Dendritic cell treated with granulocyte-macrophage colony-stimulating factor and Interleukin-4, amounts not matched to agents 40 ng/mL and 50 ng/mL, for 4 days (primary cell): Measurements from ENCODE around the gene ARHGEF7.
A peak's percentile ranks its signal among the peaks of the same experiment; 100 is the strongest.
"Not testable (repeated sequence)": the region's sequence is repeated elsewhere in the genome, so short reads cannot be mapped to it uniquely, and the experiment has no call there.

Experiments used
- H3K27ac Mint-ChIP-seq: one replicate; pipeline ENCODE4 v1.8.0; 2022; ENCODE audit warnings: mild to moderate bottlenecking, mixed read lengths
- H3K27me3 Mint-ChIP-seq: one replicate; pipeline ENCODE4 v1.8.0; 2022; ENCODE audit warnings: mild to moderate bottlenecking, mixed read lengths
- H3K36me3 Mint-ChIP-seq: one replicate; pipeline ENCODE4 v1.8.0; 2022; ENCODE audit warnings: low read depth, mixed read lengths
- H3K4me1 Mint-ChIP-seq: one replicate; pipeline ENCODE4 v1.8.0; 2022; ENCODE audit warnings: low read depth, mixed read lengths
- H3K4me3 Mint-ChIP-seq: one replicate; pipeline ENCODE4 v1.8.0; 2022; ENCODE audit warnings: mild to moderate bottlenecking, moderate library complexity, mixed read lengths
- H3K9me3 Mint-ChIP-seq: one replicate; pipeline ENCODE4 v1.8.0; 2022; ENCODE audit warnings: mixed read lengths
- intact Hi-C: fragments of 100-400 bp; cut with micrococcal nuclease; formaldehyde crosslinking; loops from one replicate; pipeline ENCODE4 v1.15.0; 2022

Gene ARHGEF7

GRCh38 chr13:111194651-111195050 is 79.5 kb downstream of the ARHGEF7 start:
- H3K27me3 Mint-ChIP-seq, H3K4me3 Mint-ChIP-seq, intact Hi-C loops, H3K27ac Mint-ChIP-seq: not testable (repeated sequence)
- peaks cover 17% of the 10 kb centered on the region for H3K9me3 Mint-ChIP-seq
- H3K36me3 Mint-ChIP-seq, result peaks cover 32% of the 10 kb centered on the region
- H3K4me1 Mint-ChIP-seq, result peaks cover 50% of the 10 kb centered on the region

- H3K4me1 Mint-ChIP-seq, result peaks cover 43% of the 10 kb centered on the region
- intact Hi-C loops, H3K4me3 Mint-ChIP-seq, H3K27me3 Mint-ChIP-seq, H3K27ac Mint-ChIP-seq: not testable (repeated sequence)
- H3K36me3 Mint-ChIP-seq, result peaks cover 39% of the 10 kb centered on the region
- H3K9me3 Mint-ChIP-seq, result peaks cover 17% of the 10 kb centered on the region
Measured at GRCh38 chr13:111198732-111199378, 83.7 kb downstream of the ARHGEF7 start.

- Mint-ChIP-seq H3K4me1 (peaks cover 50% of the 10 kb centered on the region), H3K36me3 (peaks cover 52% of the 10 kb centered on the region), H3K4me3 (no peak overlapping the region), H3K27ac (peak overlapping the region; percentile 16), H3K27me3 (no peaks in the 10 kb centered on the region), H3K9me3 (peaks cover 17% of the 10 kb centered on the region)
- intact Hi-C loops, result loop anchor here (5.0 kb wide), 1 partner anchor 39 kb away; no protein-coding TSS in a partner anchor
Measured at GRCh38 chr13:111201304-111201940, 86.3 kb downstream of the ARHGEF7 start.

GRCh38 chr13:111202156-111202621 is 87.1 kb downstream of the ARHGEF7 start:
- H3K27ac Mint-ChIP-seq, result peak overlapping the region; percentile 16
- peaks cover 47% of the 10 kb centered on the region for H3K36me3 Mint-ChIP-seq
- peaks cover 12% of the 10 kb centered on the region for H3K9me3 Mint-ChIP-seq
- no peaks in the 10 kb centered on the region for H3K27me3 Mint-ChIP-seq
- no peak overlapping the region for H3K4me3 Mint-ChIP-seq
- H3K4me1 Mint-ChIP-seq, result peaks cover 50% of the 10 kb centered on the region
- intact Hi-C loops, result loop anchor here (5.0 kb wide), 1 partner anchor 40 kb away; no protein-coding TSS in a partner anchor

- intact Hi-C loops, result loop anchor here (5.0 kb wide), 1 partner anchor 40 kb away; no protein-coding TSS in a partner anchor
- Mint-ChIP-seq H3K36me3 (peaks cover 42% of the 10 kb centered on the region), H3K9me3 (peaks cover 9% of the 10 kb centered on the region), H3K27ac (peak overlapping the region; percentile 16), H3K27me3 (no peaks in the 10 kb centered on the region), H3K4me1 (peaks cover 50% of the 10 kb centered on the region), H3K4me3 (no peak overlapping the region)
Measured at GRCh38 chr13:111202745-111203144, 87.6 kb downstream of the ARHGEF7 start.

- H3K4me1 Mint-ChIP-seq, result peaks cover 50% of the 10 kb centered on the region
- no peaks in the 10 kb centered on the region for H3K27me3 Mint-ChIP-seq
- peaks cover 42% of the 10 kb centered on the region for H3K36me3 Mint-ChIP-seq
- H3K4me3 Mint-ChIP-seq, result no peak overlapping the region
- H3K9me3 Mint-ChIP-seq, result no peaks in the 10 kb centered on the region
- H3K27ac Mint-ChIP-seq, result peak overlapping the region; percentile 62
- intact Hi-C loops, result loop anchor here (5.0 kb wide), 1 partner anchor 42 kb away; no protein-coding TSS in a partner anchor
Measured at GRCh38 chr13:111203736-111204389, 88.8 kb downstream of the ARHGEF7 start.

- H3K4me3 Mint-ChIP-seq, result no peak overlapping the region
- peaks cover 41% of the 10 kb centered on the region for H3K36me3 Mint-ChIP-seq
- intact Hi-C loops, result loop anchor here (5.0 kb wide), 1 partner anchor 42 kb away; no protein-coding TSS in a partner anchor
- peak overlapping the region; percentile 62 for H3K27ac Mint-ChIP-seq
- H3K9me3 Mint-ChIP-seq, result no peaks in the 10 kb centered on the region
- peaks cover 45% of the 10 kb centered on the region for H3K4me1 Mint-ChIP-seq
- H3K27me3 Mint-ChIP-seq, result no peaks in the 10 kb centered on the region
Measured at GRCh38 chr13:111204438-111205177, 89.5 kb downstream of the ARHGEF7 start.

- H3K27me3 Mint-ChIP-seq, result no peaks in the 10 kb centered on the region
- H3K27ac Mint-ChIP-seq, result no peak overlapping the region
- H3K4me1 Mint-ChIP-seq, result peaks cover 32% of the 10 kb centered on the region
- H3K36me3 Mint-ChIP-seq, result peaks cover 47% of the 10 kb centered on the region
- no peaks in the 10 kb centered on the region for H3K9me3 Mint-ChIP-seq
- H3K4me3 Mint-ChIP-seq, result no peak overlapping the region
- intact Hi-C loops, result no loop called here
Measured at GRCh38 chr13:111206148-111206547, 91.0 kb downstream of the ARHGEF7 start.

GRCh38 chr13:111209613-111210012 is 94.5 kb downstream of the ARHGEF7 start:
- peaks cover 60% of the 10 kb centered on the region for H3K36me3 Mint-ChIP-seq
- no peak overlapping the region for H3K4me3 Mint-ChIP-seq
- H3K27ac Mint-ChIP-seq, result no peak overlapping the region
- no peaks in the 10 kb centered on the region for H3K9me3 Mint-ChIP-seq
- intact Hi-C loops, result loop anchor here (10.0 kb wide), 1 partner anchor 295 kb away; the partner anchor contains the start of gene ANKRD10
- peaks cover 17% of the 10 kb centered on the region for H3K4me1 Mint-ChIP-seq
- H3K27me3 Mint-ChIP-seq, result no peaks in the 10 kb centered on the region

GRCh38 chr13:111210091-111210490 is 95.0 kb downstream of the ARHGEF7 start:
- H3K27ac Mint-ChIP-seq, result no peak overlapping the region

GRCh38 chr13:111210544-111211469 is 95.7 kb downstream of the ARHGEF7 start:
- no peak overlapping the region for H3K27ac Mint-ChIP-seq
- intact Hi-C loops, result loop anchor here (10.0 kb wide), 1 partner anchor 296 kb away; the partner anchor contains the start of gene ANKRD10
- no peak overlapping the region for H3K4me3 Mint-ChIP-seq
- H3K4me1 Mint-ChIP-seq, result peaks cover 15% of the 10 kb centered on the region
- H3K9me3 Mint-ChIP-seq, result no peaks in the 10 kb centered on the region
- no peaks in the 10 kb centered on the region for H3K27me3 Mint-ChIP-seq
- peaks cover 50% of the 10 kb centered on the region for H3K36me3 Mint-ChIP-seq

More at GRCh38 chr13:111210091-111210490, 95.0 kb downstream of the ARHGEF7 start:
- Mint-ChIP-seq H3K4me1 (peaks cover 14% of the 10 kb centered on the region), H3K36me3 (peaks cover 57% of the 10 kb centered on the region), H3K4me3 (no peak overlapping the region), H3K9me3 (no peaks in the 10 kb centered on the region), H3K27me3 (no peaks in the 10 kb centered on the region)
- intact Hi-C loops, result loop anchor here (10.0 kb wide), 1 partner anchor 295 kb away; the partner anchor contains the start of gene ANKRD10

GRCh38 chr13:111211789-111212516 is 96.8 kb downstream of the ARHGEF7 start:
- H3K4me3 Mint-ChIP-seq, result no peak overlapping the region
- no peak overlapping the region for H3K27ac Mint-ChIP-seq
- intact Hi-C loops, result loop anchor here (10.0 kb wide), 1 partner anchor 297 kb away; the partner anchor contains the start of gene ANKRD10
- no peaks in the 10 kb centered on the region for H3K27me3 Mint-ChIP-seq
- peaks cover 26% of the 10 kb centered on the region for H3K4me1 Mint-ChIP-seq
- H3K9me3 Mint-ChIP-seq, result no peaks in the 10 kb centered on the region
- H3K36me3 Mint-ChIP-seq, result peaks cover 42% of the 10 kb centered on the region
